NCI-H1417 treated with DMSO at 0.1 percent for 48 hours (cell line): ENCODE measurements around the gene LRRC2.
"Not testable (repeated sequence)": the region's sequence is repeated elsewhere in the genome, so short reads cannot be mapped to it uniquely, and the experiment has no call there.

Experiments
- DNase-seq: peaks from one replicate; lab custom pipeline; 2025; lab: John Stamatoyannopoulos, UW

Gene LRRC2

GRCh38 chr3:46496746-46497555, 69.2 kb downstream of the LRRC2 start:
- no peak for DNase-seq

- DNase-seq = no peak
Observed at GRCh38 chr3:46495901-46496456, 70.1 kb downstream of the LRRC2 start.

DNA sequence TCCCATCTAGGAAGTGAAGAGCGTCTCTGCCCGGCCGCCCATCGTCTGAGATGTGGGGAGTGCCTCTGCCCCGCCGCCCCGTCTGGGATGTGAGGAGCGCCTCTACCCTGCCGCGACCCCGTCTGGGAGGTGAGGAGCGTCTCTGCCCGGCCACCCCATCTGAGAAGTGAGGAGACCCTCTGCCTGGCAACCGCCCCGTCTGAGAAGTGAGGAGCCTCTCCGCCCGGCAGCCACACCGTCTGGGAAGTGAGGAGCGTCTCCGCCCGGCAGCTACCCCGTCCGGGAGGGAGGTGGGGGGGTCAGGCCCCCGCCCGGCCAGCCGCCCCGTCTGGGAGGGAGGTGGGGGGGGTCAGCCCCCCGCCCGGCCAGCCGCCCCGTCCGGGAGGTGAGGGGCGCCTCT, 71.6 kb downstream of the LRRC2 start:
- not testable (repeated sequence) for DNase-seq

- DNase-seq = no peak
Observed at GRCh38 chr3:46492890-46493547, 73.1 kb downstream of the LRRC2 start.

DNA sequence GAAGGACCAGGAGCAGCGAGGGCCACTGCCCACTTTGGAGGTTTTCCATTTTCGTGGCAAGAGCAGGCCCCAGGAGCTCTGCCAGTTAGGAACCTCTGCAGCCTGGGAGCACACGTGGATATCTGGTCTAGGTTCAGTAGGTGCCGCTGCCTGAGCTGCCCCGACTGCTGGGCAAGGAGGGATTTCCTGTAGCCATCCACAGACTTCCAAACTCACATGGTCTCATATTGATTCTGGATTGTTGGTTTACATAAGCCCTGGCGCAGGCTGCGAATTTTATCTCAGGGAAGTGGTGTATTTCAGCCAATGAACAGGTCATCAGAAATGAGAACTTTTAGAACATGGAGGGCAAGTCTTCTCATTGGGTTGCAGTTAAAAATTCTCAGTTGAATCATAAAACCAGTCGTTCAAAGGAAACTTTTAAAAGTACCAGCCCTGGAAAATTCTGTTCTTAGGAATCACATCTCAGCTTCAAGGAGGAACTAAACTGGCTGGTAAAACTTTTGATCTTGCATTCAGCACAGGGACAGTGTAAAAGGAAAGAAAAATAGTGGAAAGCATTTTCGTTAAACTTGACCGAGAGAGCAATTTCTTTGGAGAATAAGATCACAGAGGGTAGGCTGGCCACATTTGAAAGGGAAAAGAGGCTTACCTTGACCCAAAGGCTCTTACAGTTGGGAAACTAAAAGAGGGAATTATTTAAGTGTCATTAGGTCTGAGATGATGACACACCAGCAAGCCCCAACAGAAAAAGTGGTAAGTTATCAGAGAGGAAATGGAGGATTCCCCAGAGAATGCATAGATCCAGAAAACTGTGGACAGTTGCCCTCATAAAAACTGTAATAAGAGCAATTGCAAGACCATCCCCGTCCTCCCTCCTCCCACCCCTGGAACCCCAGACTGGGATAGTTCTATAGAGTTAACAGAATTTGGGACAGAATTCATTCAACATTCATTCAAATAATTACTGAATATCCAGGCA, 74.7 kb downstream of the LRRC2 start:
- DNase-seq = no peak

GRCh38 chr3:46490338-46491084, 75.6 kb downstream of the LRRC2 start:
- DNase-seq = no peak

- DNase-seq = no peak
Observed at GRCh38 chr3:46489875-46490274, 76.2 kb downstream of the LRRC2 start.

DNA sequence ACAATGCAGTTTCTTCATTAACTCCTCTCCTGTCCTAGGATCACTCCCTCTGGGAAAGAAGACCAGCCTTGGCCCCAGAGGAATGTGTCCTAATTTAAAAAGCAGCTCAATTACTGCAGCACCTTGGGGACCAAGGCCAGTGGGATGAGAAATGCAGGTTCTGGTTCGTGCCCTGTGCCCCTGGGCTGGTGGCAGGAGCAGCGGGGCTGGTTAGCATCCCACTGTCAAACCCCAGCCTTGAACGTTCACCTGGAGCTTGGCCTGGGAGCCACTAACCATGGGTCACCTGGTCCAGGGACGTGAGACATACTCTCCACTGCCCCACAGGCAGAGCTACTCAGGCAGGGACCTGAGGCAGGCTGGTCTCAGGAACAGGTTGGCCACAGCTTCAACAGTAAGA, 76.7 kb downstream of the LRRC2 start:
- DNase-seq = no peak

GRCh38 chr3:46488735-46489361, 77.3 kb downstream of the LRRC2 start:
- peak; percentile 58 for DNase-seq

DNA sequence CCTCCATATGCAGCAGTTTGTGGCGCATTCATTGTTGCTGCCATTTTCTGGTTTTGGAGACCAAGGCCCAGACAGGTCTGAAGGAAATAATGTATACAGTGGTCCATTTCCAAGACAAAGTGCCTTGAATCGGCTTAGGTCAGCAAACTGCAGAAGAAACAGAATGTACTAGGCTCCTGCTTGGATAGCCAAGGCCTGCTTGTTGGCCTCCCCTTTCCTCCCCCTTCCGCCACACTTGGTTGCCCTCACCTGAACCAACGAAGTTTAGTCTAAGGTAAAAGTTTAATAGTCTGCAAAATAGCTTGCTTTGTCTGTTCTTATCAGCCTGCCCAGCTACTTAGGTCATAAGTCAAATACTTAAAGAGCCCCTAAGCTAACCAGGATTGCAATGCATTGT, 80.3 kb downstream of the LRRC2 start:
- no peak for DNase-seq

GRCh38 chr3:46484911-46485778, 81.0 kb downstream of the LRRC2 start:
- DNase-seq = peak; percentile 32

DNA sequence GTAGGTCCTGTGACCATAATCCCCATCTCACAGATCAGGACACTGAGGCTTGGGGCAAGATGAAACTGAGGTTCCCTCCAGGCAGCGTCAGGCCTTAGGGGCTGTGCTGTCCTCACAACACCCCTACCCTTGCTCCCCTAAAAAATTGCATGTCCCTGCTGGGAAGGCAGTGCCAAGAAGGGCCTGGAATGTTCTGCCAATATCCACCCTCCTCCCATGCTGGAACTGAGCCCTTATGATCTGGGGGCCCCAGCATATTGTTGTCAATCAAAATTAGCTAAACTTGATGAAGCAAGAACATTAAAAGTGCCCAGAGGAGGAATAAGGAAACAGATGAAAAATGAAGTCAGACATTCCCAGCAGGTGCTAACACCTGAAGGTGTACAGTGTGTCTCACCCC, 81.7 kb downstream of the LRRC2 start:
- no peak for DNase-seq

DNA sequence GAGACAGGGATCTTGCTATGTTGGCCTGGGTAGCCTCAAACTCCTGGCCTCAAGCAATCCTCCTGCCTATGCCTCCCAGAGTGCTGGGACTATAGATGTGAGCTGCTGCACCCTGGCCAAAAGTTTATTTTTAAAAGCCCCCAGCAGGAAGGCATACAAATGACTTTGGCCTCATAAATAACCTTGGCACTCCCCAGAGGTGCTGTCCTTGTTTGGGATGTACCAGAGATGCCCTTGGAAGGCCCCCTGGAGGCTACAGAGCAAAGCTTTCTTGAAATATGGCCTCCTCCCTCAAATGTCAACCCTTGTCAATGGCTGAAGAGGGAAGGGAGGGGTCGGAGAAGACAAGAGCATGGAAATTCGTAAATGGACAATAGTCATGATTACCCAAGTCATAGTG, 82.3 kb downstream of the LRRC2 start:
- DNase-seq = no peak

DNA sequence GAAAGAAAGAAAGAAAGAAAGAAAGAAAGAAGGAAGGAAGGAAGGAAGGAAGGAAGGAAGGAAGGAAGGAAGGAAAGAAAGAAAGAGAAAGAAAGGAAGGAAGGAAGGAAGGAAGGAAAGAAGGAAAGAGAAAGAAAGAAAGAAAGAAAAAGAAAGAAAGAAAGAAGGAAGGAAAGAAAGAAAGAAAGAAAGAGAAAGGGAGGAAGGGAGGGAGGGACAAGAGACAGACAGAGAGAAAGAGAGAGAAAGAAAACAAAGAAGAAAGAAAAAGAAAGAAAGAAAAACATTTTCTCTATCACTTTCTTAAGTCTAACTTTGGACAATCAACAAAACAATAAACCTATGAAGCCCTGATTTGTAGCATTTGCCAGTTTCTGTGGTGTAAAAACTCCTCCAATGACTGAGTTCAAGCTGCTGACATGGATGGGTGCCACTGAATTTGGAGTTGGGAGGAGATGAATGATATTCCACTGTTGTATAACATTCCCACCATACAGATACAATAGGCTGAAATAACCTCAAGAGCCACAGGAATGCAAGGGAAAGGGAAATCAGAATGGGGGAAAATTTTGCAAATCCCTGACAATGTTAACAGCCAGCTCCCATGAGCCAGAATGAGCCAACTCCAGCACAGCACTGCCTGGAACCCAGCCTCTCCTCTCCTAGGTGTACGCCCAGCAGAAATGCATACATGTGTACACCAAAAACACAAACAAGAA, 83.3 kb downstream of the LRRC2 start:
- no peak for DNase-seq

DNA sequence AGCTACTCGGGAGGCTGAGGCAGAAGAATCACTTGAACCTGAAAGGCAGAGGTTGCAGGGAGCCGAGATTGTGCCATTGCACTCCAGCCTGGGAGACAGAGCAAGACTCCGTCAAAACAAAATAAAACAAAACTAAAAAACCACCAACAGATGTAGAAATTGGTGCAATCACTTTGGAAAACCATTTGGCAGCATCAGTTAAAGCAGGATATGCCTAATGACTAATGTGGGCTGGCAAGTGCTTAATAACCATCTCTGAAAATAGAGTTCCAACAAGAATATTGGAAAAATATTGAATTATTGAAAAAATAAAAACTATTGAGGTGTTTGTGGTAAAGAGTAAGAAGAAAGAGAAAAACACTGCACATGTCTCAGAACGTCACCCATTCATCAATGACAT, 84.5 kb downstream of the LRRC2 start:
- no peak for DNase-seq

DNA sequence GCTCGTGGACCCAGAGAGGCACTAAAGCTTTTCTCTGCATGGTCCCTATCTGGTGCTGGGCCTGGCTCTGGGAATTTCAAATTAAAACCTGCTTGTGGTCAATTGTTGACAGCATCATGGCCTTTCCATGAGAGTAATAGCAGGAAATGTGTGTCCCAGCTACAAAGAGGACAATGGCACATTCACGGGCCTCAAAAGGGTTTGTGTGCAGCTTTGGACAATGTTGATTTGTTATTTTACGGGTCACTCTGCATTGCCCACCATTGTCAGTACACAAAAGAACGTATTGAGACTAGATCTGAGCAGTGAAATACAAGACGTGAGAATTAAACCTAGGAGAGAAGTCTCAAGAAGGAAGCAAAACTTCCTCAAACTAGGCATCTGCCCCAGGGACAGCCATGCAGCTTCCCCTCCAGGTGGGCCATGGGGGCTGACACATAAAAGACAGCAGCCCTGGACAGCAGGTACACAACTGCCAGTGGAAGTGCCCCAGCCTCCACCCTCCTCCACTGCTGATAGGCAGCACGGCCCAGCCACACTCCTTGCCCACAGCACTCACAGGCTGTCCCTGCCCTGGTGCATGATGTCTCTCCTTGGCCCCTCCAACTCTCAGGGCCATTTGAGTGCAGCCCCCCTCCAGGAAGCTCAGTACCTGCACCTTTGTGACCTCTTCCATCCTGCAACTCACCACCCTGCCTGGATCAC, 85.5 kb downstream of the LRRC2 start:
- no peak for DNase-seq

- no peak for DNase-seq
Observed at GRCh38 chr3:46479696-46480095, 86.4 kb downstream of the LRRC2 start.

DNA sequence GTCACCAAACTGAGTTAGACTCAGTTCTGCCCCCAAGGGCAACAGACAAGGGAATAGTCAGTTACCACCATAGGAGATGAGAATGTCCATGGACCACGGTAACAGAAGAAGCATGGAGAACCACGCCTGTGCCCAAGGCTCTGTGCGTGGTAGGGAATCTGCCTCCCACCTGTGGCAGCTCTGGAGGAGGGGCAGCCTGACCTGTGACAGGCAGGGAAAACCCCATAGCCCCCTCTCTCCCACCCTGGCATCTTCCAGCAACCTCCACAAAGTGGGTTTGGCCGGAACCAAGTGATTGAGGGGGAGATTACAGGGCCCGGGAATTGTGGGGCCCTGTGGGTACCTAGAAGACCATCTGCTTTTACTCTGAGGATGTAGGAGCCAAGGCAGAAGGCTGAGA, 87.1 kb downstream of the LRRC2 start:
- DNase-seq = no peak

DNA sequence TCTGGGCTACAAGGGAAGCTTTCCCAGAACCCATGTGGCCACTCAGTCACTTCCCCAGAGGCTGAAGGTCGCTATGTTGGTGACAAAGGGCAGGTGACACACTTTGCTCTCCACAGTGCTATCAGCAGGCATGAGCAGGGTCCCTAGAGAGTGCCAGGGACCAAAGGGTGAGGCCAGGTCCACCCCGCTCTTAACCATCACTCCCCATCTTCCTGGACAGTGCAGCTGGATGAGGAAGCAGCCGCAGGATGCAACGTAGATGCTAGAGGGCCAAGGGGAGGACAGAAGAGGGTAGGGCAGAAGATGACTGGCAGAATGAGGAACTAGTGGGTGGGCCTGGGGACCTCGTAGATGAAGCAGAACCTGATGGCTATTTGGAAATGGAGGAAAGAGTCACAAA, 87.8 kb downstream of the LRRC2 start:
- no peak for DNase-seq
